HL-60/S4 (cell line): Measurements from ENCODE around the gene ZNF26.

Experiments used
- in situ Hi-C: fragments of 300-500 bp; cut with MboI; formaldehyde crosslinking; loops from 2 replicates; pipeline ENCODE4 v1.14.3; 2022; ENCODE audit warnings: low sequenced_read_pairs

Gene ZNF26

GRCh38 chr12:133061954-133062353 lies 75.8 kb downstream of the ZNF26 start:
- in situ Hi-C loops, result no loop called here

GRCh38 chr12:133063556-133063955 lies 77.4 kb downstream of the ZNF26 start:
- in situ Hi-C loops, result no loop called here

GRCh38 chr12:133073836-133074235 lies 87.7 kb downstream of the ZNF26 start:
- in situ Hi-C loops, result no loop called here
